Trophoblast cell (in vitro differentiated cells and primary cell): ENCODE measurements around the gene RASA1.

Experiments
- DNase-seq, 2 donors: peaks; one replicate each; pipeline ENCODE4 v3.0.0-alpha.2; 2016
- H2AFZ ChIP-seq: 2 replicates; pipeline ENCODE4 v1.6.1; 2013; ENCODE audit warnings: low read length, moderate library complexity, mild to moderate bottlenecking; ENCODE audit not compliant: insufficient read depth, poor library complexity
- H2AK5ac ChIP-seq: 2 replicates; pipeline ENCODE4 v1.6.1; 2013; ENCODE audit warnings: mild to moderate bottlenecking, low read length
- H2BK120ac ChIP-seq: 2 replicates; pipeline ENCODE4 v1.6.1; 2013; ENCODE audit warnings: low read length, mild to moderate bottlenecking, moderate library complexity; ENCODE audit not compliant: insufficient read depth, poor library complexity
- H2BK12ac ChIP-seq: 2 replicates; pipeline ENCODE4 v1.6.1; 2013; ENCODE audit warnings: mild to moderate bottlenecking, low read length, moderate library complexity
- H2BK5ac ChIP-seq: 2 replicates; pipeline ENCODE4 v1.6.1; 2013; ENCODE audit warnings: low read length, low read depth, moderate library complexity, mild to moderate bottlenecking; ENCODE audit not compliant: poor library complexity
- H3K14ac ChIP-seq: 2 replicates; pipeline ENCODE4 v1.6.1; 2013; ENCODE audit warnings: mild to moderate bottlenecking, low read length
- H3K18ac ChIP-seq: 2 replicates; pipeline ENCODE4 v1.6.1; 2013; ENCODE audit warnings: mild to moderate bottlenecking, low read length
- H3K23ac ChIP-seq: 2 replicates; pipeline ENCODE4 v1.6.1; 2013; ENCODE audit warnings: low read length
- H3K27ac ChIP-seq: 2 replicates; pipeline ENCODE4 v1.5.1; 2013; ENCODE audit warnings: low read depth, mild to moderate bottlenecking, inconsistent platforms, low read length, moderate library complexity
- H3K27me3 ChIP-seq: 2 replicates; pipeline ENCODE4 v1.6.1; 2013; ENCODE audit warnings: inconsistent platforms, mild to moderate bottlenecking, low read length, moderate library complexity; ENCODE audit not compliant: insufficient read depth
- H3K36me3 ChIP-seq, 2 experiments: 1 replicate in 1 of 2; 2 replicates in 1 of 2; pipeline ENCODE4 v1.6.1; 2013; ENCODE audit warnings: low read length in 2 of 2, mild to moderate bottlenecking in 2 of 2, moderate library complexity in 1 of 2; ENCODE audit not compliant: insufficient read depth in 2 of 2, control insufficient read depth in 1 of 2
- H3K4ac ChIP-seq: 2 replicates; pipeline ENCODE4 v1.6.1; 2013; ENCODE audit warnings: low read depth, mild to moderate bottlenecking, low read length, moderate library complexity
- H3K4me1 ChIP-seq, 2 experiments: 1 replicate in 1 of 2; 2 replicates in 1 of 2; pipeline ENCODE4 v1.6.1; 2013; ENCODE audit warnings: low read length in 2 of 2, mild to moderate bottlenecking in 2 of 2, moderate library complexity in 1 of 2; ENCODE audit not compliant: insufficient read depth in 2 of 2, control insufficient read depth in 1 of 2
- H3K4me2 ChIP-seq: 2 replicates; pipeline ENCODE4 v1.6.1; 2013; ENCODE audit warnings: inconsistent platforms, mild to moderate bottlenecking, low read length, moderate library complexity
- H3K4me3 ChIP-seq: 2 replicates; pipeline ENCODE4 v1.5.1; 2013; ENCODE audit warnings: mild to moderate bottlenecking, low read depth, low read length, inconsistent platforms
- H3K79me1 ChIP-seq: one replicate; pipeline ENCODE4 v1.6.1; 2013; ENCODE audit warnings: low read length
- H3K79me2 ChIP-seq: 2 replicates; pipeline ENCODE4 v1.6.1; 2013; ENCODE audit warnings: low read length, mild to moderate bottlenecking; ENCODE audit not compliant: control insufficient read depth, insufficient read depth, poor library complexity
- H3K9ac ChIP-seq: 2 replicates; pipeline ENCODE4 v1.6.1; 2013; ENCODE audit warnings: mild to moderate bottlenecking, low read length
- H3K9me3 ChIP-seq: 2 replicates; pipeline ENCODE4 v1.6.1; 2013; ENCODE audit warnings: low read depth, mild to moderate bottlenecking, control low read depth, inconsistent platforms, low read length; ENCODE audit not compliant: insufficient read depth
- H4K12ac ChIP-seq: 2 replicates; pipeline ENCODE4 v1.6.1; 2013; ENCODE audit warnings: low read depth, mild to moderate bottlenecking, low read length, moderate library complexity
- H4K8ac ChIP-seq: 2 replicates; pipeline ENCODE4 v1.6.1; 2013; ENCODE audit warnings: low read depth, mild to moderate bottlenecking, low read length, moderate library complexity
- H4K91ac ChIP-seq: one replicate; pipeline ENCODE4 v1.6.1; 2013; ENCODE audit warnings: low read depth, mild to moderate bottlenecking, low read length, moderate library complexity
- WGBS: extraction: QIAGEN DNeasy Blood & Tissue Kit; methylation state at CpG from one replicate; pipeline ENCODE4 v1.1.7; 2013; ENCODE audit warnings: missing lambda C conversion rate; ENCODE audit not compliant: insufficient read length, insufficient coverage; ENCODE audit errors: extremely low coverage; 5-methylcytosine and 5-hydroxymethylcytosine counted together

The RASA1 gene

DNA sequence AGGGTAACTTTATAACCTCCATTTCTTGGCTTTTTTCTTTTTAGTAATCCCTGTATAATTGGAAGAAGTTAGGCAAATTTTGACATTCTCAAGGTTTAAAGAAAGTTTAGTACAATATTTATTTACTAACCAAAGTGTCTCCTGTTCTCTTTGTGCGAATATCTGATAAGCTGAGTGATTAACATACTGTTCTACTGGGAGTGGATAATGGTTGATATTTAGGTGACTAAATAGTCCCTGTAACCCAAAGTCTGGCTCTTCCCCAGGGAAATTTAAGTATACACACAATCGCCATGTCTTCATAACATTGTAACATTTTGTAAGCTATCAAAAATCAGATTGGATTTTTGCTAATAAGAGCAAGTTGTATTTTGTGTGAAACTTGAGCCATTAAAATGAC, 105.0 kb downstream of the RASA1 start:
- H2BK12ac ChIP-seq, result no peak overlapping the region
- no peak overlapping the region for H4K12ac ChIP-seq
- no CpG with 5 or more reads among the region's 2 CpGs for WGBS
- no peak overlapping the region for H2BK120ac ChIP-seq
- H3K4ac ChIP-seq, result no peak overlapping the region
- no peak overlapping the region for H2AK5ac ChIP-seq
- H4K91ac ChIP-seq, result no peak overlapping the region
- no peak overlapping the region for H3K18ac ChIP-seq
- no peaks in the 10 kb centered on the region for H3K79me2 ChIP-seq
- H3K9ac ChIP-seq, result no peak overlapping the region
- H4K8ac ChIP-seq, result no peak overlapping the region
- H3K79me1 ChIP-seq, result no peaks in the 10 kb centered on the region
- H3K27me3 ChIP-seq, result no peaks in the 10 kb centered on the region
- H3K36me3 ChIP-seq, result peaks cover 4 to 5% of the 10 kb centered on the region in 2 experiments
- no peak overlapping the region for H3K14ac ChIP-seq
- H3K9me3 ChIP-seq, result no peaks in the 10 kb centered on the region
- no peak overlapping the region for H3K23ac ChIP-seq
- no peak for DNase-seq
- no peak overlapping the region for H3K4me2 ChIP-seq
- no peak overlapping the region for H3K4me3 ChIP-seq
- H2AFZ ChIP-seq, result no peak overlapping the region
- no peak overlapping the region for H2BK5ac ChIP-seq
- no peak overlapping the region for H3K27ac ChIP-seq
- no peaks in the 10 kb centered on the region for H3K4me1 ChIP-seq

DNA sequence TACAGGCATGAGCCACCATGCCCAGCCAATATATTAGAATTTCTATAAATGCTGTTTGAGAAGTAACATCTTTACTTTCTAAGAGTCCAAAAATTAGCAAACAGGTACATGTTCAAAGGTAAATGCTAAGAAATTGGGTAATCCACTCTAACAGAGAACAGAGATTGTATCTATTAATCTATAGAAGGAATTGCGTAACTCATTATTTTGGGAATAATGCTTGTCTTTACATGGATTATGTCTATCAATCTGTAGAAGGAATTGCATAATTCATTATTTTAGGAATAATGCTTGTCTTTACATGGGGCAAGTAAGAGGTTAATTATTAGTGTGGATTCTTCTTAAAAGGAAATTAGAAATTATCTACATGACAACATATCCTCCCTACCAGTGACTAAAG, 114.5 kb downstream of the RASA1 start:
- H2AK5ac ChIP-seq, result no peak overlapping the region
- no peak overlapping the region for H3K4me3 ChIP-seq

DNA sequence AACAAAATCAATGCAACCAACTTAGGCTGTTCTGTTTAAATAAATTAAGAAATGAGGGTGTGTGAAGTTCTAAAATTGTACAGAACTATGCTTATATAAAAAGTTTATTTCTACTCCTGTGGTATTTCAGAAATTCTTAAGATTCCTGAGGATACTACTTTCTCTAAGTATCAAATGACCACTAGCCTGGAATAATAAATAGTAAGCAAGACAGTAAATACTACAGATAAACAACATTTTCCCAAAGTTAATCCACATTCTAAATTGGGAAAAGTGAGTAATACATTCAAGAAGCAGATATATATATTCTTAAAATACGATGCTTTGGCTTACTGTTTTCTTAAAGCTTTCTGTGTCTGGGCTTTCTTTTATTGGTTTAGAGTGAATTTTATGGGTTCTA, 115.5 kb downstream of the RASA1 start:
- H4K91ac ChIP-seq, result no peak overlapping the region
- H3K4me3 ChIP-seq, result no peak overlapping the region
- no peak overlapping the region for H3K18ac ChIP-seq
- no peak overlapping the region for H2BK120ac ChIP-seq
- H3K4me2 ChIP-seq, result no peak overlapping the region
- no peak overlapping the region for H2AFZ ChIP-seq
- no peak for DNase-seq
- no peak overlapping the region for H4K8ac ChIP-seq
- no peak overlapping the region for H3K27ac ChIP-seq
- H3K9ac ChIP-seq, result no peak overlapping the region
- no peaks in the 10 kb centered on the region for H3K27me3 ChIP-seq
- H2AK5ac ChIP-seq, result no peak overlapping the region
- H3K4me1 ChIP-seq, result no peaks in the 10 kb centered on the region
- no peak overlapping the region for H3K4ac ChIP-seq
- H2BK12ac ChIP-seq, result no peak overlapping the region
- H3K36me3 ChIP-seq, result peaks cover 4 to 6% of the 10 kb centered on the region in 2 experiments
- H3K79me1 ChIP-seq, result no peaks in the 10 kb centered on the region
- no peaks in the 10 kb centered on the region for H3K9me3 ChIP-seq
- no peak overlapping the region for H3K23ac ChIP-seq
- no peak overlapping the region for H3K14ac ChIP-seq
- H3K79me2 ChIP-seq, result no peaks in the 10 kb centered on the region
- no CpG with 5 or more reads among the region's 1 CpG for WGBS
- H2BK5ac ChIP-seq, result no peak overlapping the region
- H4K12ac ChIP-seq, result no peak overlapping the region

More for the DNA sequence above, 114.5 kb downstream of the RASA1 start:
- Histone ChIP-seq H3K23ac (no peak overlapping the region), H2BK12ac (no peak overlapping the region), H3K9ac (no peak overlapping the region), H3K4ac (no peak overlapping the region), H3K79me2 (no peaks in the 10 kb centered on the region), H4K91ac (no peak overlapping the region), H3K9me3 (no peaks in the 10 kb centered on the region), H3K14ac (no peak overlapping the region), H4K12ac (no peak overlapping the region), H3K79me1 (no peaks in the 10 kb centered on the region), H3K27me3 (no peaks in the 10 kb centered on the region), H4K8ac (no peak overlapping the region), H3K4me2 (no peak overlapping the region), H3K36me3 (peaks cover 4 to 7% of the 10 kb centered on the region in 2 experiments), H3K27ac (no peak overlapping the region), H2BK120ac (no peak overlapping the region), H2BK5ac (no peak overlapping the region), H3K4me1 (no peaks in the 10 kb centered on the region), H2AFZ (no peak overlapping the region), H3K18ac (no peak overlapping the region)
- WGBS, result no CpG with 5 or more reads among the region's 1 CpG
- DNase-seq, result no peak

DNA sequence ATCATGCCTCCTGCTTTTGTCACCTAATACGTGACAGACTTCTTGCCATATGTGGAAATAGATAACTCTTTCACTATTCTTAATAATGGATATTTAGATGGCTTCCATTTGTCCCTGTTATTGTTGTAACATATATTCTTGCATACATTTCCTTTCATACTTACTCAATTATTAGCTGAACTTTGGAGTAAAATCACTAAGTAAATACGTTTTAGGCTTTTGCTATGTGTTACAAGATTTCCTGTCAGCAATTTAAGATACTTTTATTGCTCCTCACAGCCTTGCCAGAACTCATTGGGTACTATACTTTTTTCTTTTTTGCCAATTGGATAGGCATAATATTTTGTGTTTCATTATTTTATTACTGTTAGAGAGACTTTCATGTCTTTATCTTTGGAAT, 118.1 kb downstream of the RASA1 start:
- no peak overlapping the region for H3K23ac ChIP-seq
- no peak overlapping the region for H3K14ac ChIP-seq
- H4K91ac ChIP-seq, result no peak overlapping the region
- H3K9ac ChIP-seq, result no peak overlapping the region
- no peak overlapping the region for H3K18ac ChIP-seq
- H2AK5ac ChIP-seq, result no peak overlapping the region
- no peak overlapping the region for H2BK5ac ChIP-seq
- H3K27ac ChIP-seq, result no peak overlapping the region
- H3K4me1 ChIP-seq, result no peaks in the 10 kb centered on the region
- H2BK12ac ChIP-seq, result no peak overlapping the region
- no peaks in the 10 kb centered on the region for H3K9me3 ChIP-seq
- no peak overlapping the region for H4K8ac ChIP-seq
- no peaks in the 10 kb centered on the region for H3K79me2 ChIP-seq
- H3K79me1 ChIP-seq, result no peaks in the 10 kb centered on the region
- no peak overlapping the region for H2AFZ ChIP-seq
- H3K36me3 ChIP-seq, result peaks cover 8 to 13% of the 10 kb centered on the region in 2 experiments
- DNase-seq, result no peak
- H4K12ac ChIP-seq, result no peak overlapping the region
- no CpG with 5 or more reads among the region's 2 CpGs for WGBS
- no peak overlapping the region for H3K4me2 ChIP-seq
- no peak overlapping the region for H2BK120ac ChIP-seq
- no peak overlapping the region for H3K4ac ChIP-seq
- no peaks in the 10 kb centered on the region for H3K27me3 ChIP-seq
- no peak overlapping the region for H3K4me3 ChIP-seq
